ENCODE measurements around the gene ANKRD13A. TPM values are rescaled to one million over a fixed set of nuclear protein-coding genes. Genes with fewer than 3 reads are reported as not detected.
A peak's percentile ranks its signal among the peaks of the same experiment; 100 is the strongest.

ANKRD13A gene
- total and polyA plus RNA-seq, 2 of the 13 experiments (the other 11 are each of a cell fraction or from before 2014, with no cell fraction given): 34.1 to 41.6 TPM

DNA sequence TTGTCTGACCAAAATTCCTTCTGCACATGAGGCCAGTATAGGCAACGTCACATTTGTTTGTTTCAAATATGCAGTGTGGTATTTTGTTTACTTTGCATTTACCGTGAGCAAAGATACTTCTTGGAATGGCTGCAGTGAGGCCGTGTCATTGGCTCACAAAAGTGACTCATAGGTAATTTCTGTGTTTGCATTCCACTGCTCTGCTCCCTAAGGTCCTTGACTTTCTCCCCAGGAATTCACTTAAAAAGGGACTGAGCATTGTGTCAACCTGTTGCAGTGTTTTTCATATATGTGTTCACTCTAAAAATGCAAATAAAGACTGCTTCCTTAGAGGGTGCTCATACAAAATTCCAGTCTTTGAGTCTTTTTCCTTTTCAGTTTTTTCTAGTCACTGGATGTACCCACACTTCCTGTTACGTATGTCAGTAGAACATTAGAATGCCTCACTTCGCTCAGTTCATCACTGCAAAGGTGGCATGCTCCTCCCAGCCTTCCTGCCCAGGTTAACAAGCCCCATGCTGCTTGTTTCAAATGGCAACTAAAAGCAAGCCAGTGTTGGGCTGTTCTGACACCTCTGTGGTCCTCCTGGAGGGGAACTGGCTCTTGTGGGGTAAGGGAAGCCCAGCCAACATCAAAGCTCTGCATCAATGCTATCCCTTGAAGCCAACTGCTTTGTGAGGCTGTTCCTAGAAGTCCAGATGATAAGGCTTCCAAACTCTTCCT, 40.0 kb downstream of the ANKRD13A start (continued):
- TF ChIP-seq, protein P1, sequence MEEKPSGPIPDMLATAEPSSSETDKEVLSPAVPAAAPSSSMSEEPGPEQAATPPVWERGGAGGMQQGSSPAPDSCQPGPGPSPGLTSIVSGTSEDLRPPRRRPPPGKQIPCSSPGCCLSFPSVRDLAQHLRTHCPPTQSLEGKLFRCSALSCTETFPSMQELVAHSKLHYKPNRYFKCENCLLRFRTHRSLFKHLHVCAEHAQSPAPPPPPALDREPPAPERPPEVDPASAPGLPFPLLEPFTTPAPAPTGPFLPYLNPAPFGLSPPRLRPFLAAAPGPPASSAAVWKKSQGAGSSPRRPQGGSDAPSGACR (CRISPR knock-in tag; IDR thresholded peaks at IDR 0.05): 0 out of 2 replicates have a peak, but pooled peaks have one; percentile 25
- TF ChIP-seq ZSCAN29 (CRISPR knock-in tag; conservative IDR thresholded peaks at IDR 0.05): no peak
- no peak for TF ChIP-seq HNRNPLL (IDR thresholded peaks at IDR 0.05; ENCODE audit: low read depth, low read length, poor library complexity, severe bottlenecking)
- TF ChIP-seq, protein P2, sequence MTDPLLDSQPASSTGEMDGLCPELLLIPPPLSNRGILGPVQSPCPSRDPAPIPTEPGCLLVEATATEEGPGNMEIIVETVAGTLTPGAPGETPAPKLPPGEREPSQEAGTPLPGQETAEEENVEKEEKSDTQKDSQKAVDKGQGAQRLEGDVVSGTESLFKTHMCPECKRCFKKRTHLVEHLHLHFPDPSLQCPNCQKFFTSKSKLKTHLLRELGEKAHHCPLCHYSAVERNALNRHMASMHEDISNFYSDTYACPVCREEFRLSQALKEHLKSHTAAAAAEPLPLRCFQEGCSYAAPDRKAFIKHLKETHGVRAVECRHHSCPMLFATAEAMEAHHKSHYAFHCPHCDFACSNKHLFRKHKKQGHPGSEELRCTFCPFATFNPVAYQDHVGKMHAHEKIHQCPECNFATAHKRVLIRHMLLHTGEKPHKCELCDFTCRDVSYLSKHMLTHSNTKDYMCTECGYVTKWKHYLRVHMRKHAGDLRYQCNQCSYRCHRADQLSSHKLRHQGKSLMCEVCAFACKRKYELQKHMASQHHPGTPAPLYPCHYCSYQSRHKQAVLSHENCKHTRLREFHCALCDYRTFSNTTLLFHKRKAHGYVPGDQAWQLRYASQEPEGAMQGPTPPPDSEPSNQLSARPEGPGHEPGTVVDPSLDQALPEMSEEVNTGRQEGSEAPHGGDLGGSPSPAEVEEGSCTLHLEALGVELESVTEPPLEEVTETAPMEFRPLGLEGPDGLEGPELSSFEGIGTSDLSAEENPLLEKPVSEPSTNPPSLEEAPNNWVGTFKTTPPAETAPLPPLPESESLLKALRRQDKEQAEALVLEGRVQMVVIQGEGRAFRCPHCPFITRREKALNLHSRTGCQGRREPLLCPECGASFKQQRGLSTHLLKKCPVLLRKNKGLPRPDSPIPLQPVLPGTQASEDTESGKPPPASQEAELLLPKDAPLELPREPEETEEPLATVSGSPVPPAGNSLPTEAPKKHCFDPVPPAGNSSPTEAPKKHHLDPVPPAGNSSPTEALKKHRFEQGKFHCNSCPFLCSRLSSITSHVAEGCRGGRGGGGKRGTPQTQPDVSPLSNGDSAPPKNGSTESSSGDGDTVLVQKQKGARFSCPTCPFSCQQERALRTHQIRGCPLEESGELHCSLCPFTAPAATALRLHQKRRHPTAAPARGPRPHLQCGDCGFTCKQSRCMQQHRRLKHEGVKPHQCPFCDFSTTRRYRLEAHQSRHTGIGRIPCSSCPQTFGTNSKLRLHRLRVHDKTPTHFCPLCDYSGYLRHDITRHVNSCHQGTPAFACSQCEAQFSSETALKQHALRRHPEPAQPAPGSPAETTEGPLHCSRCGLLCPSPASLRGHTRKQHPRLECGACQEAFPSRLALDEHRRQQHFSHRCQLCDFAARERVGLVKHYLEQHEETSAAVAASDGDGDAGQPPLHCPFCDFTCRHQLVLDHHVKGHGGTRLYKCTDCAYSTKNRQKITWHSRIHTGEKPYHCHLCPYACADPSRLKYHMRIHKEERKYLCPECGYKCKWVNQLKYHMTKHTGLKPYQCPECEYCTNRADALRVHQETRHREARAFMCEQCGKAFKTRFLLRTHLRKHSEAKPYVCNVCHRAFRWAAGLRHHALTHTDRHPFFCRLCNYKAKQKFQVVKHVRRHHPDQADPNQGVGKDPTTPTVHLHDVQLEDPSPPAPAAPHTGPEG (CRISPR knock-in tag; IDR thresholded peaks at IDR 0.05): no peak
- TF ChIP-seq NCOA1 (CRISPR knock-in tag; IDR thresholded peaks at IDR 0.05): no peak
- peak; percentile 27; the same call in 1 of the 2 replicates for TF ChIP-seq DNMT3B (CRISPR knock-in tag; conservative IDR thresholded peaks at IDR 0.05)
- TF ChIP-seq SMAD1 (CRISPR knock-in tag; IDR thresholded peaks at IDR 0.05; ENCODE audit: borderline replicate concordance, low read depth): no peak
- TF ChIP-seq ZNF549 (CRISPR knock-in tag; IDR thresholded peaks at IDR 0.05): no peak
- TF ChIP-seq CEBPB (IDR thresholded peaks at IDR 0.05; ENCODE audit: borderline replicate concordance, low read depth, low read length): peak; percentile 49; the same call in 1 of the 2 replicates
- no peak for TF ChIP-seq ZNF747 (CRISPR knock-in tag; IDR thresholded peaks at IDR 0.05; ENCODE audit: borderline replicate concordance)
- TF ChIP-seq MTF1 (CRISPR knock-in tag; IDR thresholded peaks at IDR 0.05): no peak
- TF ChIP-seq ZNF619 (CRISPR knock-in tag; IDR thresholded peaks at IDR 0.05): no peak
- peak; percentile 19; the same call in 1 of the 2 replicates for TF ChIP-seq CCDC6 (CRISPR knock-in tag; IDR thresholded peaks at IDR 0.05)
- no peak for TF ChIP-seq ZBTB42 (CRISPR knock-in tag; IDR thresholded peaks at IDR 0.05)
- TF ChIP-seq, protein P3, sequence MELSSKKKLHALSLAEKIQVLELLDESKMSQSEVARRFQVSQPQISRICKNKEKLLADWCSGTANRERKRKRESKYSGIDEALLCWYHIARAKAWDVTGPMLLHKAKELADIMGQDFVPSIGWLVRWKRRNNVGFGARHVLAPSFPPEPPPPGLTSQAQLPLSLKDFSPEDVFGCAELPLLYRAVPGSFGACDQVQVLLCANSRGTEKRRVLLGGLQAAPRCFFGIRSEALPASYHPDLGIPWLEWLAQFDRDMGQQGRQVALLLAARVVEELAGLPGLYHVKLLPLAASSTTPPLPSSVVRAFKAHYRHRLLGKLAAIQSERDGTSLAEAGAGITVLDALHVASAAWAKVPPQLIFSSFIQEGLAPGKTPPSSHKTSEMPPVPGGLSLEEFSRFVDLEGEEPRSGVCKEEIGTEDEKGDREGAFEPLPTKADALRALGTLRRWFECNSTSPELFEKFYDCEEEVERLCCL (CRISPR knock-in tag; IDR thresholded peaks at IDR 0.05; ENCODE audit: borderline replicate concordance): no peak
- TF ChIP-seq, protein P4, sequence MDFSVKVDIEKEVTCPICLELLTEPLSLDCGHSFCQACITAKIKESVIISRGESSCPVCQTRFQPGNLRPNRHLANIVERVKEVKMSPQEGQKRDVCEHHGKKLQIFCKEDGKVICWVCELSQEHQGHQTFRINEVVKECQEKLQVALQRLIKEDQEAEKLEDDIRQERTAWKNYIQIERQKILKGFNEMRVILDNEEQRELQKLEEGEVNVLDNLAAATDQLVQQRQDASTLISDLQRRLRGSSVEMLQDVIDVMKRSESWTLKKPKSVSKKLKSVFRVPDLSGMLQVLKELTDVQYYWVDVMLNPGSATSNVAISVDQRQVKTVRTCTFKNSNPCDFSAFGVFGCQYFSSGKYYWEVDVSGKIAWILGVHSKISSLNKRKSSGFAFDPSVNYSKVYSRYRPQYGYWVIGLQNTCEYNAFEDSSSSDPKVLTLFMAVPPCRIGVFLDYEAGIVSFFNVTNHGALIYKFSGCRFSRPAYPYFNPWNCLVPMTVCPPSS (IDR thresholded peaks at IDR 0.05): no peak
- TF ChIP-seq, protein P5, sequence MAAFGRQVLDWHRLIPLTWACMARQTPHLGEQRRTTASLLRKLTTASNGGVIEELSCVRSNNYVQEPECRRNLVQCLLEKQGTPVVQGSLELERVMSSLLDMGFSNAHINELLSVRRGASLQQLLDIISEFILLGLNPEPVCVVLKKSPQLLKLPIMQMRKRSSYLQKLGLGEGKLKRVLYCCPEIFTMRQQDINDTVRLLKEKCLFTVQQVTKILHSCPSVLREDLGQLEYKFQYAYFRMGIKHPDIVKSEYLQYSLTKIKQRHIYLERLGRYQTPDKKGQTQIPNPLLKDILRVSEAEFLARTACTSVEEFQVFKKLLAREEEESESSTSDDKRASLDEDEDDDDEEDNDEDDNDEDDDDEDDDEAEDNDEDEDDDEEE (CRISPR knock-in tag; IDR thresholded peaks at IDR 0.05): no peak
- TF ChIP-seq, protein P6, sequence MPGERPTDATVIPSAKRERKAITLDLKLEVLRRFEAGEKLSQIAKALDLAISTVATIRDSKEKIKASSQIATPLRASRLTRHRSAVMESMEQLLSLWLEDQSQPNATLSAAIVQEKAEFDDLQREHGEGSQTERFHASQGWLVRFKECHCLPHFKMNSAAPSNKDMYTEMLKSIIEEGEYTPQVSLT (CRISPR knock-in tag; IDR thresholded peaks at IDR 0.05; ENCODE audit: borderline replicate concordance, low read depth): 0 out of 2 replicates have a peak, but pooled peaks have one; percentile 49

Measured in HepG2 (cell line).